M059J (cell line): ENCODE results near the gene MYO18B. TPM values are rescaled to one million over a fixed set of nuclear protein-coding genes. Genes with fewer than 3 reads are reported as not detected.

Source experiments
- DNase-seq: peaks from one replicate; pipeline ENCODE4 v3.0.0-alpha.2; 2012; ENCODE audit warnings: low read depth
- total RNA-seq: library from RNA; depleted of rRNA; stranded (reverse); fragments of >200 nt; shearing (Covaris generic); gene quantifications from 2 replicates; pipeline ENCODE4 v1.2.3, GENCODE V29; 2014

Gene MYO18B
- total RNA-seq, 1 experiment from 2014 or later, result not detected

- peak; percentile 15 for DNase-seq
These were observed 7.6 kb downstream of the MYO18B start for GRCh38 chr22:25749420-25750169.

GRCh38 chr22:25750569-25751173 is 8.7 kb downstream of the MYO18B start:
- DNase-seq, result no peak

GRCh38 chr22:25751174-25751581 is 9.2 kb downstream of the MYO18B start:
- DNase-seq, result no peak

- no peak for DNase-seq
These were observed 10.7 kb downstream of the MYO18B start for GRCh38 chr22:25752615-25753214.

- DNase-seq, result no peak
These were observed 11.3 kb downstream of the MYO18B start for GRCh38 chr22:25753252-25753651.

GRCh38 chr22:25754527-25755202 is 12.7 kb downstream of the MYO18B start:
- DNase-seq, result peak; percentile 94

- DNase-seq, result no peak
These were observed 15.7 kb downstream of the MYO18B start for GRCh38 chr22:25757686-25758085.

- no peak for DNase-seq
These were observed 16.3 kb downstream of the MYO18B start for GRCh38 chr22:25758316-25758715.

- peak; percentile 97 for DNase-seq
These were observed 17.8 kb downstream of the MYO18B start for GRCh38 chr22:25759825-25760231.

GRCh38 chr22:25760294-25760693 is 18.3 kb downstream of the MYO18B start:
- no peak for DNase-seq

GRCh38 chr22:25760848-25761595 is 19.0 kb downstream of the MYO18B start:
- no peak for DNase-seq

GRCh38 chr22:25762147-25762546 is 20.2 kb downstream of the MYO18B start:
- DNase-seq, result no peak

GRCh38 chr22:25763239-25763777 is 21.3 kb downstream of the MYO18B start:
- DNase-seq, result peak; percentile 34

GRCh38 chr22:25764270-25765015 is 22.5 kb downstream of the MYO18B start:
- DNase-seq, result peak; percentile 10

- DNase-seq, result no peak
These were observed 23.0 kb downstream of the MYO18B start for GRCh38 chr22:25765016-25765367.

- DNase-seq, result no peak
These were observed 23.8 kb downstream of the MYO18B start for GRCh38 chr22:25765801-25766200.

- DNase-seq, result no peak
These were observed 24.4 kb downstream of the MYO18B start for GRCh38 chr22:25766418-25766817.

- DNase-seq, result no peak
These were observed 28.3 kb downstream of the MYO18B start for GRCh38 chr22:25770333-25770732.

- no peak for DNase-seq
These were observed 30.3 kb downstream of the MYO18B start for GRCh38 chr22:25772288-25772687.

- no peak for DNase-seq
These were observed 32.6 kb downstream of the MYO18B start for GRCh38 chr22:25774575-25775026.

GRCh38 chr22:25775531-25775930 is 33.5 kb downstream of the MYO18B start:
- DNase-seq, result peak; percentile 48
